HG02852 (cell line): ENCODE data around the gene MXI1.
"Not testable (repeated sequence)": the region's sequence is repeated elsewhere in the genome, so short reads cannot be mapped to it uniquely, and the experiment has no call there.

ENCODE experiments used
- ATAC-seq: cut with Tn5 transposase; IDR thresholded peaks from one replicate; pipeline ENCODE4 v1.9.1; 2021; ENCODE audit warnings: mild to moderate bottlenecking, moderate library complexity; ENCODE audit not compliant: unreplicated experiment

Gene MXI1

DNA sequence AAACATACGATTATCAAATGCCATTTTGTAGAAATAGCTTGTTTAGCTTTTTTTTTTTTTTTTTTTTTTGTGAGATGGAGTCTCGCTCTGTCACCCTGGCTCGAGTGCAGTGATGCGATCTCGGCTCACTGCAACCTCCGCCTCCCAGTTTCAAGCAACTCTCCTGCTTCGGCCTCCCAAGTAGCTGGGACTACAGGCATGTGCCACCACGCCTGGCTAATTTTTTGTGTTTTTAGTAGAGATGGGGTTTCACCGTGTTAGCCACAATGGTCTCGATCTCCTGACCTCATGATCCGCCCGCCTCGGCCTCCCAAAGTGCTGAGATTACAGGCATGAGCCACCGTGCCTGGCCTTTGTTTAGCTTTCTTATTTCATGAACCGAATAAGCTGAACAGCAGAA lies 65.6 kb downstream of the MXI1 start:
- ATAC-seq, result not testable (repeated sequence)

DNA sequence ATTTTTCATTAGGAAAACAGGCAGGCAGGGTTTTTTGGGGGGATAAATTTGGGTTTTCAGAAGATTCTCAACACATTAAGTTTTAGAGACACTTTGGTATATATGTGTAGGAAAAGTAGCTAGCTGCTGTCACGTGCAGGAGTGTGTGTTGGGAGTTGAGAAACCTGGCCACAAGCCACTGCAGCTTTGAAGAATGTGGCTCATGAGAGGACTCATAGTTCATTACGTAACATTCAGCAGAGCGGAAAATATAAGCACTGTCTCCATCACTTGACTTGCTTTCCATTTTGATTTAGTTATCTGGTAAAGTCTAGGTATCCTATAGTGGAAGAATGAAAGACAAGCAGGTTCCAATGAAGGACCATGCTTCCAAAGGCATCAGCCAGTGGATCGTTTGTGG lies 66.1 kb downstream of the MXI1 start:
- ATAC-seq, result peak; percentile 37

- no peak for ATAC-seq
Measured at GRCh38 chr10:110274072-110274627, 66.7 kb downstream of the MXI1 start.

- ATAC-seq, result no peak
Measured at GRCh38 chr10:110274647-110275046, 67.2 kb downstream of the MXI1 start.

GRCh38 chr10:110275128-110275729 lies 67.8 kb downstream of the MXI1 start:
- no peak for ATAC-seq

DNA sequence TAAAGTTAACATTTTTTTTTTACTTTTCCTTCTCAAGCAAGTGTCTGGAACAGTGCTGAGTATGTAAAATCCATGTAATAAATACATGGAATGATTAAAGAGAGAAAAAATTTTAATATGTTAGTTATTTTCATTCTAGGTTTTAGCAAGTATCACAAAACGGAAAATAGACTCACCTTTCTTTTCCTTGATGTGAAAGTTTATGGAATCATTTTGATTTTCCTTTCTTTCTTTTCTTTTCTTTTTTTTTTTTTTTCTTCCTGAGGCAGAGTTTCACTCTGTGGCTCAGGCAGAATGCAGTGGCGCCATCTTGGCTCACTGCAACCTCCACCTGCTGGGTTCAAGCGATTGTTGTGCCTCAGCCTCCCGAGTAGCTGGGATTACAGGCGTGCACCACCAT lies 69.2 kb downstream of the MXI1 start:
- no peak for ATAC-seq

DNA sequence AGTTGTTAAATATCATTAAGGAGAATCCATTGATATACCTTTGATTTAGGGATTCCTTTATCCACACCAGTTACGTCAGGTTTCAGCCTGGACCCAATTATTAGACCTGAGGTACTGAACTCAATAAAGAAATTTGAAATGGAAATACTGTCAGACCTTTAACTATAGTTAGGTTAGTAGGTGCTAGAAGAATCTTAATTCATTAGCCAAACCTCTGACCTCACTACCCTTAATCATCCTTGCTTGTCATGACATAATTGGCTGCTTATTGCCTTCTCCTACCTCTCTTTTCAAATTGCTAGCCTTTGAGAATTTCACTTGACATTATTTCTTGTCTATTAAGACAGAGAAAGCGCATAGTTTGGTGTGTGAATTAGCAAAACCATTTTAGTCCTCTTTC lies 70.2 kb downstream of the MXI1 start:
- no peak for ATAC-seq

GRCh38 chr10:110278562-110279406 lies 71.4 kb downstream of the MXI1 start:
- no peak for ATAC-seq

DNA sequence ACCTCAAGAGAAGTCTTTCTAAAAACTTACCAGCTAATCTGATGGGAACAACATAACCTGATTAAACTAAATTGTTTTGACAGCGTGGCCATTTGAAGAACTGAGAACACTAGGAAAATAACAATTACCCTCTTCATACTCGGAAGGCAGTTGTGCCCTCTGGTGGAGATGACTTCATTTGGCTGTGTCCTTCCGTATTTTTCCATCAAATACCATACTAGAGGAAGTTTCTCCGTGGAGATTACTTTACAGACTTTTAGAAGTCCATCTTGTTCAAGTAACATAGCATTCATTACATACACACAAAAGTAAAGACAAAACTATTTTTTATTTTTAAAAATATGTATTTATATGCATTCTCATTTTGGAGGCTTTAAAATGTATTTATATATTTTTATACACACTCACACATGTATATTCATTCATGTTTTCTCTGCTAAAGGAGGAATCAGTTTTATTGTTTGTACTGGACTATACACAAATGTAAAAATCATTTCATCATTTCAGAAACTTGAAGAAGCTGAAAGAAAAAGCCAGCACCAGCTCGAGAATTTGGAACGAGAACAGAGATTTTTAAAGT lies 72.1 kb downstream of the MXI1 start:
- ATAC-seq, result no peak

DNA sequence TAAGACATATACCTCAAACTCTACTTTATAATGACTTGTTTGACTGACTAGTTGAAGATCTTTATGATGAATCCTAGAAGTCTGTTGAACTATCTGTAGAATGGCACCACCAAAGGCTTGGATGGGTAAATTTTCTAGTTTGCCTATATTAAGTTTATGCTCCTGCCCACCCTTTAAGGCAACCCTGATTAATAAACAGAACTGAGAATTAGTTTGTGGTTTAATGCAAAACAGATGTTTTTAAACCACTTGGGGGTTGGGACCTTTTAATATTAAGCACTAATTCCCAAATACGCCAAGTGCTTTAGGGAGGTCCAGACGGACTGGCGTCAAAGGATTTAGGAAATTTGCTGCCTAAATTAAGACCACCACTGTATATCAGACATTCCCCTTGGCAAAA lies 76.9 kb downstream of the MXI1 start:
- no peak for ATAC-seq

DNA sequence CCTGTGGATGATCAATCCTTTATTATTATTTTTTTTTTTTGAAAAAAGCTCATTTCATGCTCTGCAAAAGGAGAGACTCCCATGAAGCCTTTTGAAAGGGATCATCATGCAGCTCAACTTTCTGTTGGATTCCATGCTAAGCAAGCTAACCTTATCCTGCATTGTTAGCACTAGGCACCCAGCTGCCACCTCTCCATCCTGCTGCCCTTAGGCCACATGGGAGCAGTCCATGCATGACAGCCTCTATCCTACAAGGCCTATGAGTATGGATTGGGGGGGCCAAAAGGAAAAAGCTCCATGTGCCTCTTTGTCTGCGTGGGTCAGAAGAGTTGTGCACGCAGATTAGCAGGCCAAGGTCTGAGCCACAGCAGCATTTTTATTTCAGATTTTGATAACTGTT lies 78.1 kb downstream of the MXI1 start:
- no peak for ATAC-seq

DNA sequence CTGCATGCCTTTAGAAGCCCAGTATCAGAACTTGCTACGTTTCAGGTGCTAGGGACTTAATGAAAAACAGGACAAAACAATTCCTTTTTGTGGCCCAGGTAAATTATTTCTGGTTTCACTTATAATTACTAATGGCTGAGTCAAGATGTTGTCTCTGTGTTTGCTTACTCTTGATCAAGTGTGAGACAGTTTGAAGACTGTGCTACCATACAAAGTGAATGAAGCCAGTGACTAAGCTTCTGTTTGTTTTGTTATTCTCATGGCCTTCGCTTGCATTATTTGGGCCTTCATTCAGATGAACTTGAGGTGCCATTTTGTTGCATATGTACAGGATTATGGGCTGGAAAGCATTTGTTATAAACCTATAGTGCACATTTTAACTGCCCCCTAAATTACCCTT lies 79.4 kb downstream of the MXI1 start:
- no peak for ATAC-seq

DNA sequence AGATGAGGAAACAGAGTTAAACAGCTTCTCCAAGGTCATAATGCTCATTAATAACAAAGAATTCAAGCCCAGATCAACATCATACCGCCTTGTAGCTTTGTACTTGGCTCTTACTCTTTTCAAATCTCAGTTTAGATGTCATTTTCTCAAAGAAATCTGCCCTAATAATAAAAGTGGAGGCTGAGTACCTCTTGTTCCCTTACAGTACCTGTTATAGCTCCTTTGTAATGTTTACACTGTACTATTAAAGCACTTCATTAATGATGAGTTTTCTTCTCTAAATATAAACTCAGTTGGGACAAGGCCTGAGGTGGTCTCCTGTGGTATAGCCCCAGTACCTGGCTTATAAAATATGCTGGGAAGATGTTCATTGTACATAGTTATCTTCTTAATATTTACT lies 89.6 kb downstream of the MXI1 start:
- no peak for ATAC-seq

GRCh38 chr10:110300486-110300986 lies 93.1 kb downstream of the MXI1 start:
- ATAC-seq, result no peak

DNA sequence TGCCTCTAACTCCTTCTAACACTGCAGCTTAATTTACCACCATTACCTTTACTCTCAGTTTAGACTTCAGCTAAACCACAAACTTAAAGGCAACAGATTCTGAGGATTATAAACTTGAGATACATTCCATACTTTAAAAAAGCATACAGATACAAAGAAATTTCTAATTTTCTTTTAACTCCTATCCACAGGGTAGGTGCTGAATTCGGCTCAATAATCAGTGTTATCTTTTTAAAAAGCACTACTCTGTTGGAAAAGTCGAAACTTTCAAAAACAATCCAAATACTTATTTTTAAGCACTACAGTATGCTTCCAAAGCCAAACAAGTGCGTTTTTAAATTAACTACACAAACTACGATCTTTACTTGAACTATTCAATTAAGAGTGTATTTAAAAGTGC lies 96.3 kb downstream of the MXI1 start:
- ATAC-seq, result no peak

DNA sequence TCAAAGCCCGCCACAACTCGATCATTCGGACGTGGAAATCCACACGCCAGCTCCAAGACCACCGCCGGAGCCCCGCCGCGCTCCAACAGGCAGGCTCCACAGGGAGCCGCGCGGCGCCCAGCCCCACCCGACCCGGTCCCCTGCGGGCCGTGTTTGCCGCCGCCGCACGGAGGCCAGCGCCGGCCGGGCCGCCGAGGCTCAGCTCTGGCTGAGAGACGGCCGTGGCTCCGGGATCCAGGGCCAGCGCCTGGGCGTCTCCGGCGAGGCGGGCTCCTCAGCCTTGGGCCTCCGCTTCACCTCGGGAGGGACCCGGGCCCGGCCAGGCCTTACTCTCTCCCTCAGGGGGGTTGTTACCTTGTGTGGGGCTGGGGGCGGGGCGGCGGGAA lies 97.0 kb downstream of the MXI1 start:
- ATAC-seq, result peak; percentile 42

DNA sequence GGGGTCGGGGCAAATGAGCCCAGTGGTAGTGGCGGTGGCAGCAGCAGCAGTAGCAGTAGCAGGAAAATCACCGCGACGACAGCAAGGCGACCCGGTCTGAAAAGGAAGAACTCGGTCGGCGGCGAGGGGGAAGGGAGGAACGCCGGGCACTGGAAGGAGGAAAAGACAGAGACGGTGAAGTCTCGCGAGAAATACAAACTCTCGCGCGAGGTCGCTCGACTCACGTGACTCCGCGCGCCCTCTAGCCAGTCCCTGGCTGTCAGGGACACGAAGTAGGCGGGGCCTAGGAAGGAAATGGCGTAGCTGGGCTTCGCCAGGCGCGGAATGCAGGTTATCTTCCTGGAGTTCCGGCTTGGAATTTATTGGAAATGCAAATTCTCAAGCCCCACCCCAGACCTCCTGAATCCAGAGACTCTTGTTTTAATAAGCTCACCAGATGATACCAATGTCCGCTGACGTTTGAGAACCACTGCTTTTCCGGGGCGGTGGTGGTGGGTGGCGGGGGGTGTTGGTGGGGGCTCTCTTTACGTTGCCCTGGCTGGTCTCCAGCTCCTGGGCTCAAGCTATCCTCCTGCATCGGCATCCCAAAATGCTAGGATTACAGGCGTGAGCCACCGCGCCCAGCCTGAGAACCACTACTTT lies 97.5 kb downstream of the MXI1 start, which contains the start of gene SMNDC1:
TSS of gene SMNDC1 (minus strand) at position 141 of the 642 bp plus-strand sequence. CDS start 1,333 bp downstream, outside the sequence.
- ATAC-seq, result peak; percentile 88

DNA sequence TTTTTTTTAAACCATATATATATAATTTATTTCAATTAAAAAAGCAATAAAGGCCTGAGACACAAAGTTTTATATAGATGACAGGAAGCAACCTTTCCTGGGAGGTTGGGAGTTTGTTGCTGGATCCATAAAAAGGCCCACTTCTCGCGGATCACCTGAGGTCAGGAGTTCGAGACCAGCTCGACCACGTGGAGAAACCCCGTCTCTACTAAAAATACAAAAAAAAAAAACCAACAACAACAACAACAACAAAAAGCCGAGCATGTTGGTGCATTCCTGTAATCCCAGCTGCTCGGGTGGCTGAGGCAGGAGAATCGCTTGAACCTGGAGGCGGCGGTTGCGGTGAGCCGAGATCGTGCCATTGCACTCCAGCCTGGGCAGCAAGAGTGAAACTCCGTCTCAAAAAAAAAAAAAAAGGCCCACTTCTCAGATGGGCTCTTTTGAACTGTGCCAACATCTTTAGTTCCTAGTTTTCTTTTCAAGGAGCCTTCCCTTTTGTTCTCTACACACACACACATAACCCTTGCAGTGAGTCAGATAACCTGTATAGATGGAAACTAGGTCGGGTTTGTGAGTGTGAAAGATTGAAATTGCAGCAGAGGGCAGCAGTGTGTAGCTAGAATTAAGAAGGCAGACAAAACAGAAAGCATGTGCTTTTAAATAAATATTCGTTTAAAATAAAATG lies 98.5 kb downstream of the MXI1 start:
- ATAC-seq, result peak; percentile 47

DNA sequence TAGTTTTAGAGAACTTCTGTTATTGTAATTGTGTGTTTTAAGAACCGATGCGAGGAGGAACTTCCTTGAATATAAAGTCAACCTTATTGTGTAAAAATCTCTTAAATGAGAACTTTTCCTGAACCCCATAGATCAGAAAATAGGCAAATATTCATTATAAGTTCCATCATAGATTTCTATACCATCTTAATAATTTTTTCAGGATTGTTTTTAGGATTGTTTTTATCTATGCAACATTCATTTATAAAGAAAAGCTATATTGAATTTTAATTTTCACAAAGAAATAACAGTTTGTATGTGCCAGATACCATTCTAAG lies 99.0 kb downstream of the MXI1 start:
- no peak for ATAC-seq

GRCh38 chr10:110307805-110308204 lies 100.4 kb downstream of the MXI1 start:
- no peak for ATAC-seq

- no peak for ATAC-seq
Measured at GRCh38 chr10:110310741-110311140, 103.3 kb downstream of the MXI1 start.
